Spinal cord (tissue), 10 donors: Measurements from ENCODE around the gene FAM168B. TPM values are rescaled to one million over a fixed set of nuclear protein-coding genes. Genes with fewer than 3 reads are reported as not detected.

Experiments used
- DNase-seq, 6 donors: peaks; one replicate each; pipeline versions ENCODE4 v3.0.0 to v3.0.0-alpha.2; 2013 to 2015; ENCODE audit warnings: low spot score in 6 of 6, low read depth in 4 of 6
- H3K27ac ChIP-seq: one replicate; pipeline ENCODE4 v1.5.1; 2013; ENCODE audit warnings: low read depth, low read length, control low read depth
- H3K27me3 ChIP-seq: one replicate; pipeline ENCODE4 v1.6.1; 2013; ENCODE audit warnings: low read length; ENCODE audit not compliant: control insufficient read depth, insufficient read depth
- H3K36me3 ChIP-seq: one replicate; pipeline ENCODE4 v1.6.1; 2013; ENCODE audit warnings: low read length; ENCODE audit not compliant: control insufficient read depth, insufficient read depth
- H3K4me1 ChIP-seq: one replicate; pipeline ENCODE4 v1.6.1; 2013; ENCODE audit warnings: low read length; ENCODE audit not compliant: control insufficient read depth, insufficient read depth
- H3K4me3 ChIP-seq: one replicate; pipeline ENCODE4 v1.5.1; 2013; ENCODE audit warnings: low read depth, low read length, control low read depth
- H3K9me3 ChIP-seq: one replicate; pipeline ENCODE4 v1.6.1; 2013; ENCODE audit warnings: low read length; ENCODE audit not compliant: control insufficient read depth, insufficient read depth
- WGBS: methylation state at CpG from one replicate; pipeline ENCODE4 v1.1.5; 2013; ENCODE audit warnings: missing lambda C conversion rate; ENCODE audit not compliant: insufficient coverage; 5-methylcytosine and 5-hydroxymethylcytosine counted together
- polyA plus RNA-seq, 2 donors: library from polyadenylated mRNA; unstranded; fragments of 120-200 nt; gene quantifications; one replicate each; pipeline ENCODE4 v1.2.1, GENCODE V29; 2013; ENCODE audit not compliant: insufficient read length in 2 of 2
- total RNA-seq, 2 donors: library from RNA; depleted of rRNA in 1 of 2; stranded (reverse); fragments of 120-200 nt in 1 of 2; fragments of >200 nt in 1 of 2; gene quantifications; one replicate each; pipeline versions ENCODE4 v1.2.3 to v1.2.4, GENCODE V29; 2013 to 2014
- donor health status: healthy.

FAM168B gene
- total and polyA plus RNA-seq, 4 donors: 76.0 to 172 (median 133) TPM

DNA sequence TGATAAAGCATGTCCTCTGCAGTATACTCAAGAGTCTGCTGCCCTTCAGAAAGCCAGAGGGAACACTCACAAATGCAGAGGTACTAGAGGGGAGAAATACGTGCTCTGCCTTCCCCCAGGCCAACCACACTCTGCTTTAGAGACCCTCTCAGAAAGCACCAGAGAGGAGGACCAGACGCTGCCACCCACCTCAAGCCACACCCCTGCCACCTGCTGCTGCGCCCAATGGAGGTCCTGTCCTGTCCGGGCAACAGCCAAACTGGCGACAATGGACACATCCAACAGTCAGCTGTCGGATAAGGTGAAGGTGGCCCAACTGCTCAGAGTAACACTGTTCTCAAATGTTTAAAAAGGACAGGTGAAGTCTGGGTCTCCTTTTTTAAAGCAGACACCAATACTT, 44.6 kb downstream of the FAM168B start:
- Histone ChIP-seq H3K4me1 (peaks cover 27% of the 10 kb centered on the region), H3K4me3 (no peak overlapping the region), H3K27ac (no peak overlapping the region), H3K9me3 (no peaks in the 10 kb centered on the region), H3K27me3 (no peaks in the 10 kb centered on the region), H3K36me3 (peaks cover 76% of the 10 kb centered on the region)
- no peak for DNase-seq
- WGBS: 92% methylated on average over 2 of the region's 6 CpGs

DNA sequence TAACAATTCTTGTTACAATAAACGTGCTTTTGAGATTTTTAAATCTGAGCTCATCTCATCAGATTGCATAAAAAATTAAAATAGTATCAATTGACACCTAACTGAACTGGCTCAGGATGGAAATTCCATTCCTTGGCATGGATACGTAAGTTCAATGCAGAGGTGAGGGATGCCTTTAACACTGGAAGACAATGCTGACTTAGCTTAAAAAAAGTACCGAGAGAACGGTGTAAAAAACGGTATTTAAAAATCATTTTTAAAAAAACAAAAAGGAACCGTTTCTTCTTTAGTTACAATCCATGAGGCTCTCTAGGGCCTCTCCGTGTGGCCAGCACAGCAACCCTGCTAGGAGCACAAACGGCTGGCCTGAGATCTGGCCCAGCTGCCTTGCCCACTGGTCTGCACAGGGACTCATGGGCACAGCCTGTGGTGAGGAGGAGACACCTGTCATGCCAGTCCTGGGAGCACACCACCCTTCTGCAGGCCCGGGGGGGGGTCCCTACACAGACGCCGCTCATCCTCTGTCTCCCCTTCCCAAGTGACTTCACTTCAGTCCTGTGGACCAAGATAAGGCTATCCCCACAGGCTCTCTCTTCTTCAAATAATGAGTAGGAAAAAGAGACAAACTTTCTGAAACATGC, 45.2 kb downstream of the FAM168B start:
- no peak overlapping the region for H3K27ac ChIP-seq
- no peak for DNase-seq
- H3K9me3 ChIP-seq: no peaks in the 10 kb centered on the region
- H3K4me1 ChIP-seq: peaks cover 27% of the 10 kb centered on the region
- peaks cover 79% of the 10 kb centered on the region for H3K36me3 ChIP-seq
- no peaks in the 10 kb centered on the region for H3K27me3 ChIP-seq
- WGBS: 83% methylated on average over 7 of the region's 11 CpGs
- no peak overlapping the region for H3K4me3 ChIP-seq

DNA sequence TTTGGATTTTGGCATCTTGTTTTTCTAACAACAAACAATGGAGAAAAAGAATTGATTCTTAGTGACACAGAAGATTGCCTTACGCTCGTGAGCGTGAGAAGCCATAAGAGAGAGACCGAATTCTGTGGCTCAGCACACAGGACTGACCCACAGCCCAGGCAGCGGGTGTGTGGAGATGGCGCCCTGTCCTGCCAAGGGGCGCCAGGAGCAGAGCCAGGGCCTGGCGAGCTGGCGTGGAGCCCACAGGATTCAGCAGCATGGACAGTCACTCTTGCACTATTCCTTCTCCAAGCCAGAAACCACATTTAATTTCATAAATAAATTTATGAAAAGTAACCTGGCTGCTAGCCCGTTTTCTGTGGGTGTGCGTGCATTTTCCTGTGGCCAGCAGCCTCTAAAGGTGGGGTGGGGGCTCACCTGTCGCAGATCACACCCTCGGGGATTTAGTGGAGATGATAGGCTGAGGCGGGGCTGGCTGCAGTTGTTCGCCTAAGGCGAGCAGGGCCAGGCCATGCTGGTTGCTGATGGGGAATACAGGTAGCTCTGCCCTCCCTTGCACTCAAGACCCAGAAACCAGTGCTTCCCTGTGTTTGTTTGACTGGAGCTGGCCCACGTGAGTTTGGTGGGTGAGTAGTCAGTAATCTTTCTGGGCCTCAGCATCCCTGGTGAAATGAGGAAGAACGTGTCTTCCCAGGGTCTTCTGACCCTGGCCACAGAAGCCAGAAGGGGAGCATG, 46.2 kb downstream of the FAM168B start:
- H3K9me3 ChIP-seq: no peaks in the 10 kb centered on the region
- peaks cover 76% of the 10 kb centered on the region for H3K36me3 ChIP-seq
- H3K27me3 ChIP-seq: no peaks in the 10 kb centered on the region
- peaks cover 27% of the 10 kb centered on the region for H3K4me1 ChIP-seq
- no peak overlapping the region for H3K27ac ChIP-seq
- peak in 1 of 6 donors; percentile 35 for DNase-seq
- WGBS: 76% methylated on average over 11 of the region's 18 CpGs
- no peak overlapping the region for H3K4me3 ChIP-seq

GRCh38 chr2:131046028-131046917, 47.0 kb downstream of the FAM168B start:
- peaks cover 83% of the 10 kb centered on the region for H3K36me3 ChIP-seq
- peak in 1 of 6 donors; percentile 18 for DNase-seq
- no peaks in the 10 kb centered on the region for H3K9me3 ChIP-seq
- no peaks in the 10 kb centered on the region for H3K27me3 ChIP-seq
- H3K4me1 ChIP-seq: peaks cover 30% of the 10 kb centered on the region
- WGBS: 91% methylated on average over 26 of the region's 32 CpGs
- H3K4me3 ChIP-seq: no peak overlapping the region
- H3K27ac ChIP-seq: peak overlapping the region; percentile 25

DNA sequence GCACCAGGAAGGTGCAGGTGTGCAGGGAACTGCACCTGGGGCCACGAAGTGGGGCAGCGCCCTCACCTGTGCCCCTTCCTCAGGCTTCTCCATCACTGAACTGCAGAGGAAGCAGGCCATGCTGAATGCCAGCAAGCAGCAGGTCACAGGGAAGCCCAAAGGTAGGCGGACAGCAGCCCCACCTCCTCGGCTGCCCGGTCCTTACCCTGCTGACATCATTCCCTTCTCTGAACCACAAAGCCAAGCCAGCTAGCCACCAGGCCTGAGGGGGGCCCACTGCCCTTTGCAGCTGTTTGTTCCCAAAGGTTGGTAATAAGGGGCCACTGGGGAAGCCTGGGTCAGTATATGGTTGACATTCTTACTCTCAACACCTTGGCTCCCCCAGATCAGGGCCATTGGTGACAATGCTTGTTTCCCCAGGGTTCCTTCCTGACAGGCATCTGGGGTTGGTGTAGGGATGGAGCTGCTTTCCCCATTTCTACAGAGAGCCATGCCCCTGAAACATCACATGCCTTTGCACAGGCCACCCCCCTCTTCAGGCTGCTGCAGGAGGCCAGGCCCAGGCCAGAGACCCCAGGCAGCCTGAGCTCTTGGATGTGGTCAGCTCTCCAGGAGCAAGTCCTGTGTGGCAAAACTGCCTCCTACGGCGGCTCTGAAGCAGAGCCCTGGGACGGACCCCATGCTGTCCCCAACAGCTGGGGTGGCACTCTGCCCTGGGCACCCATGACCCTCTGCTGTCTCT, 47.8 kb downstream of the FAM168B start:
- DNase-seq: no peak
- H3K4me3 ChIP-seq: no peak overlapping the region
- H3K27me3 ChIP-seq: no peaks in the 10 kb centered on the region
- H3K36me3 ChIP-seq: peaks cover 84% of the 10 kb centered on the region
- peaks cover 32% of the 10 kb centered on the region for H3K4me1 ChIP-seq
- no peak overlapping the region for H3K27ac ChIP-seq
- WGBS: 89% methylated on average over 6 of the region's 8 CpGs
- H3K9me3 ChIP-seq: no peaks in the 10 kb centered on the region

DNA sequence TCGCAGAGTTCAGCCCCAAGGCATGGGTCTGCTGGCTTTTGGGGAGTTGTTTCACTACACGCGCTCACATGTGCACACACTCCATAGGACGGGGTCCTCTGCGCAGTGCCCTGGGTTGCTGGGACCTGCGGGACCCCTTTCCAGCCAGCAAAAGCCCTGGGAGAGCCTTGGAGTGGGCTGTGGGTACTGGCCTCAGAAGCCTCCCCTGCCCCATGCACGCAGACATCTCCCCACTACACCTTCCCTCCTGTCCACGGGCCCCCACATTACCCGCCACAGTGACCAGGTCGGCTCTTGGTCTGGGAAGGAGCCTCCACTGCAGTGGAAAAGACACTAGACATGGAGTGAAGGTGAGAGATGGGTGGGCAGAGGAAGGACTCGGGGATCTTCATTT, 48.5 kb downstream of the FAM168B start:
- H3K9me3 ChIP-seq: no peaks in the 10 kb centered on the region
- WGBS: 94% methylated on average over 9 of the region's 11 CpGs
- H3K4me1 ChIP-seq: peaks cover 39% of the 10 kb centered on the region
- H3K4me3 ChIP-seq: no peak overlapping the region
- H3K36me3 ChIP-seq: peaks cover 91% of the 10 kb centered on the region
- no peaks in the 10 kb centered on the region for H3K27me3 ChIP-seq
- H3K27ac ChIP-seq: no peak overlapping the region
- DNase-seq: no peak

- H3K9me3 ChIP-seq: no peaks in the 10 kb centered on the region
- H3K4me3 ChIP-seq: no peak overlapping the region
- 75% methylated on average over 24 of the region's 24 CpGs for WGBS
- no peaks in the 10 kb centered on the region for H3K27me3 ChIP-seq
- H3K36me3 ChIP-seq: peaks cover 94% of the 10 kb centered on the region
- no peak for DNase-seq
- peaks cover 44% of the 10 kb centered on the region for H3K4me1 ChIP-seq
- no peak overlapping the region for H3K27ac ChIP-seq
Observed at GRCh38 chr2:131044075-131044756, 49.0 kb downstream of the FAM168B start.

DNA sequence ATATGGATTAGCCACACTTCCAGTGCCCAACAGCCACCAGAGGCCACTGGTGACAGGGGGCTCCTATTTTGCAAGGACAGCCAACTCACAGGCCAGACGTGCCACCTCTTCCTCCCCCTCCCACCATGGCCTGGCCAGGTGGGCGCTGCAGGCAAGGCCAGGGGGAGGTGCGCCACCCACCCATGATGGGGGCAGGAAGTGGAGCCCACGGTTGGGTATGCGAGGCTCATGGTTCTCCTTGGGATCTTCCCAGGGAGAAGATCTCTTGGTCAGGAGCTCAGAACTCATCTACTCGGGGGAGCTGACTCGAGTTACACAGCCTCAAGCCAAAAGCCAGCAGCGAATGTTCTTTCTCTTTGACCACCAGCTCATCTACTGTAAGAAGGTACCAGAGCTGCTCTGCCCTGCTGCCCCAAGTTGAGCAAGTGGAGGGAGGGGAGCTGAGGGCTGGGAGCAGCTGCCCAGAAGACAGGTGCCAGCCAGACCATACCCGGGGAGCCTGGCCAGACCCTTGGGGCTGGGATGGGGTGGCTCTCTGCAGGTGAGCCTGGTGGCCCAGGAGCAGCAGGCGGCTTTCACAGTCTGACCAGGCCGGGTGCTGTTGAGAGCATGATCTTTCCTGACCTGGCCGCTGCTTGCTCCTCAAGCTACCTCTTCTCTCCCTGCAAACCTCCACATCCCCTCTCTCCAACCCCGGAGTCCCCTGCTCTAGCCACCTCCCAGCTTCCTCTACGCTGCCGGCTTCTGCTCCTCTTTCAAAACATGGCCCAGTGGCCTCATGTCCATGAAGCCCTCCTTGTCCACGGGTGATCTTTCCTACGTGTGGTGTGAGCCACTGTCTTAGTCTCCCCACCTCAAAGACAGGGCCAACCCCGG, 49.8 kb downstream of the FAM168B start:
- Histone ChIP-seq H3K27ac (no peak overlapping the region), H3K36me3 (peaks cover 94% of the 10 kb centered on the region), H3K27me3 (no peaks in the 10 kb centered on the region), H3K4me1 (peaks cover 52% of the 10 kb centered on the region), H3K9me3 (no peaks in the 10 kb centered on the region), H3K4me3 (no peak overlapping the region)
- DNase-seq: no peak
- WGBS: 93% methylated on average over 18 of the region's 18 CpGs
